Esophagus squamous epithelium (tissue), 4 donors: Measurements from ENCODE around the gene BHLHE23.

Source experiments
- CTCF ChIP-seq, 6 experiments: fragments of 450-650 bp in 4 of 6; fragments of 200-600 bp in 2 of 6; sonication (generic) in 2 of 6; IDR thresholded peaks; one replicate each; pipeline ENCODE4 v1.5.1; 2016 to 2019; ENCODE audit warnings: antibody characterized with exemption in 6 of 6, mild to moderate bottlenecking in 4 of 6, moderate library complexity in 4 of 6
- POLR2A ChIP-seq, 4 donors: fragments of 450-650 bp; IDR thresholded peaks; one replicate each; pipeline ENCODE4 v1.6.1; 2017; ENCODE audit warnings: antibody characterized with exemption in 4 of 4, mild to moderate bottlenecking in 4 of 4, moderate library complexity in 3 of 4

- TF ChIP-seq CTCF (IDR thresholded peaks at IDR 0.05) (no peak), POLR2A (IDR thresholded peaks at IDR 0.05) (no peak)
These were observed 37.5 kb downstream of the BHLHE23 start for GRCh38 chr20:62969179-62969760.
